ENCODE data around the gene UNC5B. TPM values are rescaled to one million over a fixed set of nuclear protein-coding genes. Genes with fewer than 3 reads are reported as not detected.

The UNC5B gene
- total RNA-seq, 1 experiment from 2014 or later: 49.6 TPM

- no peak for TF ChIP-seq GTF2I (CRISPR knock-in tag; conservative IDR thresholded peaks at IDR 0.05)
- no peak for TF ChIP-seq ZBTB43 (CRISPR knock-in tag; IDR thresholded peaks at IDR 0.05)
- no peak for TF ChIP-seq ATF6 (CRISPR knock-in tag; IDR thresholded peaks at IDR 0.05)
- TF ChIP-seq ZNF281 (CRISPR knock-in tag; IDR thresholded peaks at IDR 0.05): no peak
- no peak for TF ChIP-seq FOXJ3 (CRISPR knock-in tag; IDR thresholded peaks at IDR 0.05; ENCODE audit: borderline replicate concordance)
- TF ChIP-seq FOXP1 (CRISPR knock-in tag; IDR thresholded peaks at IDR 0.05; ENCODE audit: borderline replicate concordance): no peak
- no peak for TF ChIP-seq ZNF263 (CRISPR knock-in tag; IDR thresholded peaks at IDR 0.05; ENCODE audit: low read depth)
Measured at GRCh38 chr10:71219918-71220688, 7.7 kb downstream of the UNC5B start (continued).

GRCh38 chr10:71220689-71221540, 8.5 kb downstream of the UNC5B start:
- Mint-ChIP-seq H3K9me3 (no peaks in the 10 kb centered on the region), H3K27me3 (ENCODE audit: low read depth) (0 out of 2 replicates have a peak, but pooled peaks cover 3% of the 10 kb centered on the region), H3K27ac (no peak overlapping the region), H3K4me3 (no peak overlapping the region), H3K36me3 (0 out of 2 replicates have a peak, but pooled peaks cover 3% of the 10 kb centered on the region), H3K4me1 (peaks cover 62% of the 10 kb centered on the region)
- no peak for DNase-seq (ENCODE audit: low spot score)
- no peak for ATAC-seq
- no peak for TF ChIP-seq E2F5 (CRISPR knock-in tag; IDR thresholded peaks at IDR 0.05)
- TF ChIP-seq MYBL2 (CRISPR knock-in tag; IDR thresholded peaks at IDR 0.05): no peak
- no peak for TF ChIP-seq ZBTB21 (CRISPR knock-in tag; IDR thresholded peaks at IDR 0.05; ENCODE audit: borderline replicate concordance)
- no peak for TF ChIP-seq FOXK1 (CRISPR knock-in tag; IDR thresholded peaks at IDR 0.05)
- TF ChIP-seq NFE2L1 (CRISPR knock-in tag; IDR thresholded peaks at IDR 0.05): no peak
- TF ChIP-seq RORB (CRISPR knock-in tag; IDR thresholded peaks at IDR 0.05): no peak
- TF ChIP-seq ZNF671 (CRISPR knock-in tag; IDR thresholded peaks at IDR 0.05): no peak
- no peak for TF ChIP-seq ZNF423 (CRISPR knock-in tag; IDR thresholded peaks at IDR 0.05)
- no peak for TF ChIP-seq ZNF232 (CRISPR knock-in tag; IDR thresholded peaks at IDR 0.05)
- no peak for TF ChIP-seq FOXP4 (CRISPR knock-in tag; IDR thresholded peaks at IDR 0.05)
- no peak for TF ChIP-seq USF2 (CRISPR knock-in tag; IDR thresholded peaks at IDR 0.05)
- ChIA-PET CTCF (interaction anchor here (0.9 to 2.6 kb wide), 12 partner anchors 8 to 317 kb away, joined by 3 to 13 read pairs (median 4); partner anchors contain the start of gene UNC5B), POLR2A (interaction anchor here (1.6 kb wide), 1 partner anchor 9 kb away, joined by 4 read pairs; the partner anchor contains the start of gene UNC5B)

Measured in WTC11 (cell line).